Activated T-cell treated with anti-CD3 and anti-CD28 coated beads, Interleukin-2, amount 50 U/mL, for 24 hours (primary cell): ENCODE measurements around the gene PIP4K2B.
A peak's percentile ranks its signal among the peaks of the same experiment; 100 is the strongest.

Experiments
- DNase-seq: peaks from one replicate; pipeline ENCODE4 v3.0.0-alpha.2; 2020
- H3K27ac Mint-ChIP-seq: 2 replicates; pipeline ENCODE4 v1.8.0; 2020; ENCODE audit warnings: mild to moderate bottlenecking, mixed read lengths
- H3K27me3 Mint-ChIP-seq: 2 replicates; pipeline ENCODE4 v1.8.0; 2020; ENCODE audit warnings: mixed read lengths
- H3K36me3 Mint-ChIP-seq: 2 replicates; pipeline ENCODE4 v1.8.0; 2020; ENCODE audit warnings: low read depth, mixed read lengths
- H3K4me1 Mint-ChIP-seq: 2 replicates; pipeline ENCODE4 v1.8.0; 2020; ENCODE audit warnings: low read depth, mixed read lengths
- H3K4me3 Mint-ChIP-seq: 2 replicates; pipeline ENCODE4 v1.8.0; 2020; ENCODE audit warnings: mild to moderate bottlenecking, moderate library complexity, mixed read lengths
- H3K9me3 Mint-ChIP-seq: 2 replicates; pipeline ENCODE4 v1.8.0; 2020; ENCODE audit warnings: mixed read lengths

The PIP4K2B gene

GRCh38 chr17:38799501-38800236 is at the start of gene PIP4K2B:
PIP4K2B (minus strand) TSS chr17:38799556; CDS start chr17:38799424, 132 bp downstream.
- peak; percentile 91 for DNase-seq
- peaks cover 76% of the 10 kb centered on the region for H3K36me3 Mint-ChIP-seq
- H3K4me3 Mint-ChIP-seq: peak within 1 kb of the TSS; percentile 89
- no peaks in the 10 kb centered on the region for H3K27me3 Mint-ChIP-seq
- peaks cover 43% of the 10 kb centered on the region for H3K4me1 Mint-ChIP-seq
- no peaks in the 10 kb centered on the region for H3K9me3 Mint-ChIP-seq
- peak within 1 kb of the TSS; percentile 95 for H3K27ac Mint-ChIP-seq

- Mint-ChIP-seq H3K4me1 (peaks cover 31% of the 10 kb centered on the region), H3K9me3 (no peaks in the 10 kb centered on the region), H3K27me3 (no peaks in the 10 kb centered on the region), H3K36me3 (peaks cover 68% of the 10 kb centered on the region), H3K27ac (peak overlapping the region; percentile 71), H3K4me3 (no peak overlapping the region)
- DNase-seq: no peak
Measured at GRCh38 chr17:38848557-38848891, 49.2 kb upstream of the PIP4K2B start.

GRCh38 chr17:38844261-38844757 is 45.0 kb upstream of the PIP4K2B start:
- H3K27ac Mint-ChIP-seq: peak overlapping the region; percentile 55
- H3K9me3 Mint-ChIP-seq: no peaks in the 10 kb centered on the region
- no peaks in the 10 kb centered on the region for H3K27me3 Mint-ChIP-seq
- H3K4me1 Mint-ChIP-seq: peaks cover 11% of the 10 kb centered on the region
- H3K36me3 Mint-ChIP-seq: peaks cover 27% of the 10 kb centered on the region
- no peak for DNase-seq
- H3K4me3 Mint-ChIP-seq: no peak overlapping the region

DNA sequence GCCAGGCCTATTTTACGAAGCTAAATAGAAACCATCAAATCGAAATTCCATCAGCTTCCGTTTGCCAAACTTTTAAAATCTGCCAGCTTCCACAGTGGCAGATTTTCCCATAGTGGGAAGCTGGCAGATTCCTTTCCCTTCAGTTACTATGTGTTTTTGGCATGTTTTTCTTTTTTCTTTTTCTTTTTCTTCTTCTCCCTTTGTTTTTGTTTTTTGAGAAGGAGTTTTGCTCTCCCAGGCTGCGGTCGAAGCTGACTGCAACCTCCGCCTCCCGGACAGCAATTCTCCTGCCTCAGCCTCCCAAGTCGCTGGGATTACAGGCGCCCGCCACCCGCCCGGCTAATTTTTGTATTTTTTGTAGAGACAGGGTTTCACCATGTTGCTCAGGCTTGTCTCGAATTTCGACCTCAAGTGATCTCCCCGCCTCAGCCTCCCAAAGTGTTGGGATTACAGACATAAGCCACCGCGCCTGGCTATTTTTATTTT is 26.4 kb upstream of the PIP4K2B start:
- peak; percentile 41 for DNase-seq
- H3K36me3 Mint-ChIP-seq: peaks cover 30% of the 10 kb centered on the region
- H3K4me1 Mint-ChIP-seq: peaks cover 29% of the 10 kb centered on the region
- peak overlapping the region; percentile 97 for H3K4me3 Mint-ChIP-seq
- peak overlapping the region; percentile 100 for H3K27ac Mint-ChIP-seq
- H3K9me3 Mint-ChIP-seq: no peaks in the 10 kb centered on the region
- H3K27me3 Mint-ChIP-seq: no peaks in the 10 kb centered on the region

GRCh38 chr17:38824899-38825761 is 25.8 kb upstream of the PIP4K2B start, which contains the start of gene CWC25:
CWC25 (minus strand) TSS chr17:38825321; CDS start chr17:38825183, 138 bp downstream.
- Mint-ChIP-seq H3K9me3 (no peaks in the 10 kb centered on the region), H3K27ac (peak within 1 kb of the TSS; percentile 100), H3K27me3 (no peaks in the 10 kb centered on the region), H3K36me3 (peaks cover 37% of the 10 kb centered on the region), H3K4me3 (peak within 1 kb of the TSS; percentile 97), H3K4me1 (peaks cover 29% of the 10 kb centered on the region)
- peak; percentile 100 for DNase-seq

DNA sequence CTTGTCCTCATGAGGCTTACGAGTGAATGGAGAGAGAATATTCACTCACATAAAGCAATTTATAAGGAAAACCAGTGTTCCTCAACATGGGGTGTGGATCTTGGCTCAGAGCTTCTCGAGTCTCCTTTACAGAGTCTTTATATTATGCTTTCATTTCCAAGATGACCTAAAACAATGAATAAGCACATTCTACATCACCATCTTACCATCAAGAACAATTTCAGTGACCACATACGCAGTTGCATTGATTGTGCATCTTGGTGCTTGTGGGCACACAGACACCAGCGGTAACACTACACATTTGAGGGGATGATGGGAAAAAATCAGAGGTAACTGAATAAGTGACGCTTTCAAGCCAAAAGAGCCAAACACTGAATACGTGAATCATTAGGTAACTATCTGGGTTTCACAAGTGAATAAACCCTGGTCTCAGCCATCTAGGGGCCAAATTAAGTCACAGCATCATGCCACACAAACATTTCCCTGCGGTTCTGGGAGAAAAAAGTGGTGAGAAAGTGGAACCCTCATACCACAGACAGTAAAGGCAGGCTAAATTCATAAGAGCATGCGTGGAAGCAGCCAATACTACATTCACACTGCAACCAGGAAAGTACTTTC is 16.3 kb upstream of the PIP4K2B start:
- peak overlapping the region; percentile 65 for H3K27ac Mint-ChIP-seq
- peaks cover 69% of the 10 kb centered on the region for H3K36me3 Mint-ChIP-seq
- H3K4me3 Mint-ChIP-seq: no peak overlapping the region
- no peaks in the 10 kb centered on the region for H3K9me3 Mint-ChIP-seq
- DNase-seq: no peak
- H3K27me3 Mint-ChIP-seq: no peaks in the 10 kb centered on the region
- H3K4me1 Mint-ChIP-seq: peaks cover 14% of the 10 kb centered on the region

GRCh38 chr17:38809828-38810227 is 10.5 kb upstream of the PIP4K2B start:
- DNase-seq: no peak
- no peak overlapping the region for H3K27ac Mint-ChIP-seq
- peaks cover 91% of the 10 kb centered on the region for H3K36me3 Mint-ChIP-seq
- no peaks in the 10 kb centered on the region for H3K27me3 Mint-ChIP-seq
- H3K4me1 Mint-ChIP-seq: no peaks in the 10 kb centered on the region
- no peaks in the 10 kb centered on the region for H3K9me3 Mint-ChIP-seq
- H3K4me3 Mint-ChIP-seq: no peak overlapping the region

DNA sequence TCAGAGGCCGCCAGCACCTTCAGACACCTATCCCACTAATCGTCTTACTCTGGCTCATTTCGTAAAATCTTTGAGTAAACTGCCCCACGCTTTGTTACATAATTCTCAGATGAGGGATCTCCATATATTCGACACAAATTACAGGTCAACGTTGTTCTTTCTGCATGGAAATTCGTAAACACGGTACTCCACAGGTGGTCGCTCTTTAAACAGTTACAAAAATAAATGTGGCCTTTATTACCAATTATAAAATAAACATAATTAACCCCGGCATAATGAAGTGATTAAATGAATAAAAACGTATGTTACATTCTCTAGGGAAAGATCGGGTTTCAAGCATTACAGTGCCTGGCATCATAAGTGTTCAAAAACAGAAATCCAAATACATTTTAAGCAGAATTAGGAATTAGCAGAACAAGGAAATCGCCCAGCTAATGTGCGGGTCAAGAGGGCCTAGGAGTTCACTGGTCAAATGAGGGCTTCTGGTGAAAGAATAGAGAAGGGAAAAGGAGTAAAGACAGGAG is 943 bp upstream of the PIP4K2B start:
- Mint-ChIP-seq H3K9me3 (no peaks in the 10 kb centered on the region), H3K4me3 (peak overlapping the region; percentile 81), H3K36me3 (peaks cover 80% of the 10 kb centered on the region), H3K27me3 (no peaks in the 10 kb centered on the region), H3K4me1 (peaks cover 41% of the 10 kb centered on the region), H3K27ac (peak overlapping the region; percentile 89)
- DNase-seq: no peak

- Mint-ChIP-seq H3K27ac (peak overlapping the region; percentile 95), H3K36me3 (peaks cover 75% of the 10 kb centered on the region), H3K9me3 (no peaks in the 10 kb centered on the region), H3K4me3 (peak overlapping the region; percentile 89), H3K4me1 (peaks cover 49% of the 10 kb centered on the region), H3K27me3 (no peaks in the 10 kb centered on the region)
- DNase-seq: peak; percentile 71
Measured at GRCh38 chr17:38798614-38799500, 499 bp downstream of the PIP4K2B start.

DNA sequence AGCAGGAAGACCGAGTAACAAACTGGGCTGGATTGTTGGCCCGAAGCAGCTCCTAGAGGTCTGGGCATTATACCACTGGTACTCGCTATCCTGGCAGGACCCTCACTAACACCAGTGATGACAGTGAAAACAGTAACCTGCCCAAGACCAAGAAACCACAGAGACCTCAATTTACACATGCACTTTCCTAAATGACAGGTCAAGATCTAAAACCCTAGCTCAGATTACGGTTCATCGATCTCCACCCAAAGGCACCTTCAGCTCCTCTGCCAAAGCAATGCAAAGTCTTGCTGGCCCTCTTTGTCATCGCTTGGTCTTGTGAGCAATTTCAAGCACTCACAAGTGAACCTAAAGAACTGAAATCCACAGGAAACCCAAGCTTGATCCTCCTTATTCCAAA is 1.5 kb downstream of the PIP4K2B start:
- peaks cover 52% of the 10 kb centered on the region for H3K4me1 Mint-ChIP-seq
- no peaks in the 10 kb centered on the region for H3K27me3 Mint-ChIP-seq
- peak overlapping the region; percentile 89 for H3K4me3 Mint-ChIP-seq
- no peaks in the 10 kb centered on the region for H3K9me3 Mint-ChIP-seq
- H3K36me3 Mint-ChIP-seq: peaks cover 69% of the 10 kb centered on the region
- peak overlapping the region; percentile 95 for H3K27ac Mint-ChIP-seq
- no peak for DNase-seq

DNA sequence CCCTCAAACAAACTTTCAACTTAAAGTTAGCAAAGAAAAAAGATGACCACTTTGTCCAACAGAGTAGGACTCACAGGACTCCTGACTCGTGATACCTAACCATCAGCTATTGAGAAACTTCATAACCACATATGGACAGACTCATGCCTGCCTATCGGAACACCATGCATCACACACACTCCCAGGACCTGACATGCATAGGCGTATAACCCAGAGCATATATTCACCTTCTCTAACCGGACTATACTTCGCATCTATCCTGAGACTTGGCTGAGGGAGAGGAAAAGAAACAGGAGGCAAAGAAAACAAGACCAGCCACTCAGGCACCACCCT is 2.2 kb downstream of the PIP4K2B start:
- Mint-ChIP-seq H3K36me3 (peaks cover 68% of the 10 kb centered on the region), H3K9me3 (no peaks in the 10 kb centered on the region), H3K4me1 (peaks cover 57% of the 10 kb centered on the region), H3K27me3 (no peaks in the 10 kb centered on the region), H3K4me3 (peak overlapping the region; percentile 89), H3K27ac (peak overlapping the region; percentile 95)
- no peak for DNase-seq

DNA sequence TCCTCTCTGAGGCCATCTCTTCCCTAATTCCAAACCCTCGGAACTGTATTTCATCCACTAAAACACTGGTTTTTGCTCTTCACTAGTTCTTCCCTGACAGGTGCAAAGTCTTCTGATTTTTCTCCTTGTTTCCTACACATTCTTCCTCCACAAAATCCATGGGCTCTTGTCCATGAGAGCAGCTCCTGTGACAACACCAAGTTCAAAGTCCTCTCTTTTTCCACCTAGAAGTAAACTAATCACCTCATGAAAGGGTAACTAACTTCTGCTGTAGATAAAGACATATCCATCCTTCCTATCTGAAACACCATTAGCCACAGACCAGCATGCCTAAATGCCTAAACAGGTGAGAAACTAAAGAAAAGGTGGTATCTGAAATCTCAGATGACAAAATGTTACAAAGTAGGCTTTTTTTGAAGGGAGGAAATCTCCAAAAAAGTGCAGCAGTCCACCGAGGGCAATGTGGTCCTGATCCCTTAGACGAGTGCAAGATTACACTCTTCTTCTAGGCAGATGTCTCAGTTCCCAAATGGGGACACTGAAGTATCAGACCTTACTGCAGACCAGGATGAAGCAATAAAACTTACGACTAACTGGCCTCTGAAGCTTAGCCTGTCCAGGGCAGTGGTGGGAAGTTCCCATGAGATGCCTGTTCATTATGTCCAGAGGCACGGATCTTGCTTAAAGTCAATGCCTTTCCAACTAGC is 2.8 kb downstream of the PIP4K2B start:
- H3K27me3 Mint-ChIP-seq: no peaks in the 10 kb centered on the region
- peak overlapping the region; percentile 95 for H3K27ac Mint-ChIP-seq
- peaks cover 65% of the 10 kb centered on the region for H3K36me3 Mint-ChIP-seq
- no peak overlapping the region for H3K4me3 Mint-ChIP-seq
- peaks cover 59% of the 10 kb centered on the region for H3K4me1 Mint-ChIP-seq
- no peak for DNase-seq
- no peaks in the 10 kb centered on the region for H3K9me3 Mint-ChIP-seq

DNA sequence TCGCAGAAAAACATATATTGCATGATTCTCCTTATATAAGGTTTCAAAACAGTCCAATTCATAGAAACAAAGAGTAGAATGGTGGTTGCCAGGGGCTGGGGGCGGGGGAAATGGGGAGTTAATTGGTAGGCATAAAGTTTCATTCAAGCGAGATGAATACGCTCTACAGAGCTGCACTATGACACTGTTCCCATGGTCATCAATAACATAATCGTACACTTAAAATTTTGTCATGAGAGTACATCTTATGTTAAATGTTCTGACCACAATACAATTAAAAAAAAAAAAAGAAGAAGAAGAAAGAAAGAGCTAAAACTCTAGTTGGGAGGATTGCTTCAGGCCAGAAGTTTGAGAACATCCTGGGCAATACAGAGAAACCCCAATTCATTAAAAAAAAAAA is 5.1 kb downstream of the PIP4K2B start:
- H3K27me3 Mint-ChIP-seq: no peaks in the 10 kb centered on the region
- H3K4me1 Mint-ChIP-seq: peaks cover 59% of the 10 kb centered on the region
- no peak for DNase-seq
- H3K36me3 Mint-ChIP-seq: peaks cover 60% of the 10 kb centered on the region
- no peak overlapping the region for H3K4me3 Mint-ChIP-seq
- H3K9me3 Mint-ChIP-seq: no peaks in the 10 kb centered on the region
- no peak overlapping the region for H3K27ac Mint-ChIP-seq
